Omental fat pad (tissue), 4 donors: Measurements from ENCODE around the gene PTPRM. TPM values are rescaled to one million over a fixed set of nuclear protein-coding genes. Genes with fewer than 3 reads are reported as not detected.

Experiments
- ATAC-seq: fragments of 150-250 bp; one replicate; pipeline ENCODE4 v1.9.1; 2016; ENCODE audit warnings: mild to moderate bottlenecking, moderate library complexity; ENCODE audit not compliant: low FRiP score
- DNase-seq: peaks from one replicate; pipeline ENCODE4 v3.0.0-alpha.2; 2019; ENCODE audit warnings: low spot score
- total RNA-seq, 4 donors: library from RNA; depleted of rRNA; stranded (reverse); fragments of >200 nt; gene quantifications; one replicate each; pipeline ENCODE4 v1.1.0, GENCODE V29; 2016
- TF ChIP-seq, protein P1 (sequence below), 3 donors: fragments of 450-650 bp; IDR thresholded peaks; one replicate each; pipeline ENCODE4 v1.5.1; 2016 to 2017; ENCODE audit warnings: antibody characterized with exemption in 3 of 3, mild to moderate bottlenecking in 3 of 3, moderate library complexity in 2 of 3

PTPRM gene
- total RNA-seq, 4 donors from 2014 or later, result 64.8 to 238 (median 144) TPM

DNA sequence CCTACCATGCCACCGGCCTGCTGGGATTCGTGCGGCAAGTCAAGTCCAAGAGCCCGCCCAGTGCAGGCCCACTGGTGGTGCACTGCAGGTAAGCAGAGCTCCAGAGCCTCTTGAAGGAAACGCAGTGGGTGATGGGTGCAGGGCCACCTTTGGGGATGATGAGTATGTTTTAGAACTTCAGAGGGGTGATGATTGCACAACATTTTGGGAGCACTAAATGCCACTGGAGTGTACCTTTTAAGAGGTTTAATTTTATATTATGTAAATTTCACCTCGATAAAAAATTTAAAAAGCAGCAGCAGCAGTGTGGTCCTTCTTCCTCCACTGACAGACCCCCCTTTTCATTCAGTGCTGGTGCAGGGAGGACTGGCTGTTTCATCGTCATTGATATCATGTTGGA, 809.0 kb downstream of the PTPRM start:
- ATAC-seq, result no peak
- TF ChIP-seq, protein P1, sequence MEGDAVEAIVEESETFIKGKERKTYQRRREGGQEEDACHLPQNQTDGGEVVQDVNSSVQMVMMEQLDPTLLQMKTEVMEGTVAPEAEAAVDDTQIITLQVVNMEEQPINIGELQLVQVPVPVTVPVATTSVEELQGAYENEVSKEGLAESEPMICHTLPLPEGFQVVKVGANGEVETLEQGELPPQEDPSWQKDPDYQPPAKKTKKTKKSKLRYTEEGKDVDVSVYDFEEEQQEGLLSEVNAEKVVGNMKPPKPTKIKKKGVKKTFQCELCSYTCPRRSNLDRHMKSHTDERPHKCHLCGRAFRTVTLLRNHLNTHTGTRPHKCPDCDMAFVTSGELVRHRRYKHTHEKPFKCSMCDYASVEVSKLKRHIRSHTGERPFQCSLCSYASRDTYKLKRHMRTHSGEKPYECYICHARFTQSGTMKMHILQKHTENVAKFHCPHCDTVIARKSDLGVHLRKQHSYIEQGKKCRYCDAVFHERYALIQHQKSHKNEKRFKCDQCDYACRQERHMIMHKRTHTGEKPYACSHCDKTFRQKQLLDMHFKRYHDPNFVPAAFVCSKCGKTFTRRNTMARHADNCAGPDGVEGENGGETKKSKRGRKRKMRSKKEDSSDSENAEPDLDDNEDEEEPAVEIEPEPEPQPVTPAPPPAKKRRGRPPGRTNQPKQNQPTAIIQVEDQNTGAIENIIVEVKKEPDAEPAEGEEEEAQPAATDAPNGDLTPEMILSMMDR (IDR thresholded peaks at IDR 0.05), result no peak
- no peak for DNase-seq

DNA sequence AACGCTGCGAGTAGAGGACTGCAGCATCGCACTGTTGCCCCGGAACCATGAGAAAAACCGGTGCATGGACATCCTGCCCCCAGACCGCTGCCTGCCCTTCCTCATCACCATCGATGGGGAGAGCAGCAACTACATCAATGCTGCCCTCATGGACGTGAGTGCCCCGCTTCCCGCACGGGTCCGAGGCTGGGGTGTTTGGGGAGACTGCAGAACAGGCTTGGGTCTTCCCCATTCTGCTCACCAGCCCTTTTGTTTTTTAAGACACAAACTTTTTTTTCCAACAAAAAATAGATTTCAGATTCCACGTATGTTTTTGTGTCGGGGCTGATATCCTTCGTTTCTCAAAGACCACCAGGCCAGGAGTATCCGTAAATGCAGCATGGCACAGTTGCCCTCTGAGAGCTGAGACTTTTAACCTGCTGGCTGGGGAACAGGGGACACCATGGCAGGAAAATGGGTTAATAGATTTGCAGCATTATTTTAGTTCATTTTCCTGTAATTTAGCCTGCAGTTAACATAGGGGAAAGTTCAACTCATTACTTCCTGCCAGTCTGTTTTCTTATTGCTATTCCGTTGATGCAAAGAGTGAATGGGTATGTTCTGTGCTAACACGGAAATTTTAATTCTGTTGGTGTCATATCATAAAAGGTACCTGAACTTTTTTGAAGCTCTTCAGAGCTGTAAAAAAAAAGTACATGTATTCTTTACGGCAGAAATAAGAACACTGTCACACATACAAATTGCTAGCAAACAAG, 812.2 kb downstream of the PTPRM start:
- ATAC-seq (no peak), DNase-seq (no peak)
- TF ChIP-seq, protein P1 (IDR thresholded peaks at IDR 0.05), result no peak

GRCh38 chr18:8380006-8380405, 812.9 kb downstream of the PTPRM start:
- TF ChIP-seq, protein P1 (IDR thresholded peaks at IDR 0.05), result no peak
- ATAC-seq (no peak), DNase-seq (no peak)

DNA sequence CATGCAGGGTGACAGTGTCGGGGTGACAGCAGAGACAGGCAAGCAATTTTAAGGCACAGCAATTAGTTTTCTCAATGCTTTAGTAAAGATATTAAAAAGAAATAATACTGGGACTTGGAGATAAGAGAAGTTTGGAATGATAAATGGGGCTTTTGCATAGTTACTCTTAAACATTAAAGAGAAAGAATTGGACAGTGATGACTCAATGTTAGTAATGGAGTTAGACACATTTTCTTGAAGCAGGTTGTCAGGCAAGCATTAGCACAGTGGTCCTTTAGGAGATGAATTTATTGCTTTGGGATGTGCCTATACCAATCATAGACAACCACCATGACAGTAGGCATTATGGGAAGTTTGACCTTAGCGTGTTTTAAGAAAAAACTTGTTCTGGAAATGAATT, 813.8 kb downstream of the PTPRM start:
- ATAC-seq (no peak), DNase-seq (no peak)
- TF ChIP-seq, protein P1 (IDR thresholded peaks at IDR 0.05), result no peak

DNA sequence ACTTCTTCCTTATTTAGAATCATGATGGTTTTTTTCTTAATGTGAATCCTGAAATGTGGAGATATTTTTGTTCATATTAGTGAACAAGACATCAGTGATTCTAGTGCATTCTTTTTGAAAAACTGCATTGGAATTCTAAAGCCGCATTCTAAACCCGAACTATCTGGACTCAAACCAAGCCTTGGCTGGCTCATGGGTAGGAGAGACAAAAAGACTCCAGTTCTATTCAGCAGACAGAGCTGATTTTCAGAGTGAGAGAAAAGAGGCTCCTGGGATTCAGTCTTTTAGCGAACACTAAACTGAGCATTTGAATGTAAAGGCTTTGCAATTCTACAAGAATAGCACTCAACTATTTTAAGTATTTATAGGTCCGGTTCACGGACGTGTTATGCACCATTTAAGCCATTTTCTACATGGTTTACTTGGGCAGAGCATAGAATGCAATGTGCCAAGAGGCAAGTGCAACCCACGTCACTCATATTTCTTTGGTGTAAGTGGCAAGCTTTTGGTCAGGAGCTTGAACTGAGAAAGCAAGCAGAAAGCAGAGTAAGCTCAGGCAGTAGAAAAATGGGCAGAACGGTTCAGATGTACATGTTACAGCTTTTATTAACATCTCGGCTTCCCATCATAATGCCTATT, 814.8 kb downstream of the PTPRM start:
- ATAC-seq (no peak), DNase-seq (no peak)
- TF ChIP-seq, protein P1 (IDR thresholded peaks at IDR 0.05), result no peak

GRCh38 chr18:8385400-8385799, 818.3 kb downstream of the PTPRM start:
- no peak for DNase-seq
- ATAC-seq, result no peak
- TF ChIP-seq, protein P1 (IDR thresholded peaks at IDR 0.05), result no peak
